K562 (cell line): ENCODE data around the gene DPH6. TPM values are rescaled to one million over a fixed set of nuclear protein-coding genes. Genes with fewer than 3 reads are reported as not detected.

Experiments
- ATAC-seq: fragments of 200-7000 bp; cut with Tn5 transposase; 3 replicates; pipeline ENCODE4 v1.9.1; 2020; ENCODE audit warnings: moderate library complexity
- BruUV-seq: library from RNA; stranded (reverse); fragments of 400-500 nt; replicated peaks from 2 replicates; lab custom pipeline; 2021; lab: Mats Ljungman, UMichigan
- CTCF ChIA-PET: fragments of 300-600 bp; formaldehyde crosslinking; extraction: SDS; loops from one replicate; lab custom pipeline; 2021; ENCODE audit warnings: low intra/inter-chr PET ratio; lab: Yijun Ruan, JAX
- POLR2A ChIA-PET: fragments of 300-600, 350-650 bp; sonication (Branson Sonifier 250); formaldehyde crosslinking; extraction: SDS; loops from one replicate; lab custom pipeline; 2021; ENCODE audit warnings: antibody characterized with exemption, inconsistent platforms; lab: Yijun Ruan, JAX
- DNase-seq, 4 experiments: peaks; one replicate each; pipeline versions ENCODE4 v3.0.0 to v3.0.0-alpha.2; 2011 to 2018; ENCODE audit warnings: low spot score in 3 of 4, mixed read lengths in 3 of 4; ENCODE audit errors: extremely low read depth in 1 of 4
- FAIRE-seq: peaks from 2 replicates; lab custom pipeline; 2011; peaks lifted over from hg19 to GRCh38; lab: Jason Lieb, UNC
- H2AFZ ChIP-seq: 2 replicates; pipeline ENCODE4 v1.6.0; 2011; ENCODE audit warnings: low read depth, low read length, control low read depth, inconsistent platforms
- H3K27ac ChIP-seq: fragments of 200-600 bp; 3 replicates; pipeline ENCODE4 v1.8.0; 2011; ENCODE audit warnings: low read depth, mild to moderate bottlenecking, control low read depth, inconsistent platforms, low read length, moderate library complexity, mixed read lengths; ENCODE audit errors: extremely low read depth
- H3K27me3 ChIP-seq, 2 experiments: fragments of 300-600 bp in 1 of 2; 2 replicates in 1 of 2; 3 replicates in 1 of 2; pipeline versions ENCODE4 v1.6.0 to v1.8.0; 2011; ENCODE audit warnings: inconsistent platforms in 2 of 2, low read length in 2 of 2, mild to moderate bottlenecking in 1 of 2, mixed read lengths in 1 of 2, moderate library complexity in 1 of 2; ENCODE audit not compliant: control insufficient read depth in 2 of 2, insufficient read depth in 2 of 2
- H3K36me3 ChIP-seq: fragments of 300-600 bp; 3 replicates; pipeline ENCODE4 v1.8.0; 2011; ENCODE audit warnings: mild to moderate bottlenecking, low read length, inconsistent platforms; ENCODE audit not compliant: control insufficient read depth, insufficient read depth
- H3K4me1 ChIP-seq, 2 experiments: fragments of 200-600 bp in 1 of 2; replicated peaks in 1 of 2; 2 replicates in 1 of 2; 3 replicates in 1 of 2; pipeline versions ENCODE4 v1.5.1 to v1.8.0; 2011; ENCODE audit warnings: inconsistent platforms in 2 of 2, low read length in 2 of 2, mild to moderate bottlenecking in 1 of 2, mixed read lengths in 1 of 2, moderate library complexity in 1 of 2; ENCODE audit not compliant: control insufficient read depth in 2 of 2, insufficient read depth in 2 of 2
- H3K4me2 ChIP-seq: 2 replicates; pipeline ENCODE4 v1.6.1; 2011; ENCODE audit warnings: low read length, control low read depth, inconsistent platforms, mixed read lengths; ENCODE audit not compliant: insufficient read depth
- H3K4me3 ChIP-seq: fragments of 200-600 bp; sonication (generic), shearing (Covaris generic); 2 replicates; pipeline ENCODE4 v1.5.1; 2016; ENCODE audit warnings: control low read depth, inconsistent platforms
- H3K79me2 ChIP-seq: fragments of 200-600 bp; 3 replicates; pipeline ENCODE4 v1.8.0; 2011; ENCODE audit warnings: low read length, inconsistent platforms; ENCODE audit not compliant: control insufficient read depth, insufficient read depth
- H3K9ac ChIP-seq, 2 experiments: 2 replicates each; pipeline versions ENCODE4 v1.6.0 to v1.6.1; 2011; ENCODE audit warnings: low read depth in 2 of 2, low read length in 2 of 2, control low read depth in 1 of 2, inconsistent platforms in 1 of 2, mild to moderate bottlenecking in 1 of 2, mixed read lengths in 1 of 2; ENCODE audit not compliant: insufficient read depth in 1 of 2
- H3K9me1 ChIP-seq: one replicate; pipeline ENCODE4 v1.6.0; 2011; ENCODE audit warnings: inconsistent platforms, mild to moderate bottlenecking, low read length, moderate library complexity; ENCODE audit not compliant: control insufficient read depth, insufficient read depth
- H3K9me3 ChIP-seq: replicated peaks from 2 replicates; pipeline ENCODE4 v1.5.1; 2011; ENCODE audit warnings: low read depth, low read length, inconsistent platforms; ENCODE audit not compliant: control insufficient read depth, insufficient read depth
- H4K20me1 ChIP-seq: replicated peaks from 2 replicates; pipeline ENCODE4 v1.6.1; 2011; ENCODE audit warnings: low read length, inconsistent platforms, mixed read lengths; ENCODE audit not compliant: control insufficient read depth, insufficient read depth
- ARHGAP35 ChIP-seq: fragments of 450-650 bp; IDR thresholded peaks from 2 replicates; pipeline ENCODE4 v1.6.1; 2018; ENCODE audit not compliant: partially characterized antibody
- BHLHE40 ChIP-seq: IDR thresholded peaks from 2 replicates; pipeline ENCODE4 v1.6.1; 2011; ENCODE audit warnings: low read length, improper control_type of control experiment
- EP400 ChIP-seq: fragments of 450-650 bp; IDR thresholded peaks from 2 replicates; pipeline ENCODE4 v1.6.1; 2017; ENCODE audit warnings: antibody characterized with exemption, mild to moderate bottlenecking, moderate library complexity
- GABPB2 ChIP-seq: fragments of 250-450 bp; sonication (Bioruptor Pico); conservative IDR thresholded peaks from 2 replicates; pipeline ENCODE4 v1.5.1; 2021; ENCODE audit warnings: mild to moderate bottlenecking
- HMG20A ChIP-seq: fragments of 450-650 bp; formaldehyde crosslinking; conservative IDR thresholded peaks from 2 replicates; pipeline ENCODE4 v1.4.0; 2020; ENCODE audit warnings: mild to moderate bottlenecking, mixed read lengths
- LARP7 ChIP-seq: fragments of 450-650 bp; IDR thresholded peaks from 2 replicates; pipeline ENCODE4 v1.6.1; 2016
- MCM3 ChIP-seq: fragments of 450-650 bp; IDR thresholded peaks from 2 replicates; pipeline ENCODE4 v1.6.1; 2016
- MEIS2 ChIP-seq: fragments of 450-650 bp; IDR thresholded peaks from 2 replicates; pipeline ENCODE4 v1.6.1; 2014; ENCODE audit warnings: mild to moderate bottlenecking; ENCODE audit not compliant: partially characterized antibody
- RBM14 ChIP-seq: fragments of 200-400 bp; formaldehyde crosslinking; IDR thresholded peaks from 2 replicates; pipeline ENCODE4 v1.6.1; 2018; ENCODE audit warnings: low read depth, mild to moderate bottlenecking, low read length, moderate library complexity, borderline replicate concordance; ENCODE audit not compliant: insufficient read depth
- TCFL5 ChIP-seq: fragments of 250-450 bp; sonication (Bioruptor Pico); conservative IDR thresholded peaks from 2 replicates; pipeline ENCODE4 v1.6.1; 2021; ENCODE audit warnings: mild to moderate bottlenecking, moderate library complexity, matching md5 sums
- ZNF431 ChIP-seq: sonication (generic); formaldehyde crosslinking; IDR thresholded peaks from 2 replicates; pipeline ENCODE4 v1.8.0; 2022; ENCODE audit warnings: mild to moderate bottlenecking, missing genetic modification reagents
- ZNF79 ChIP-seq: fragments of 250-450 bp; sonication (Bioruptor Pico); IDR thresholded peaks from 2 replicates; pipeline ENCODE4 v1.4.0; 2020; ENCODE audit warnings: low read depth, mild to moderate bottlenecking, moderate library complexity
- WGBS: fragments of 100-300 bp; shearing (Covaris generic); methylation state at CpG from one replicate; pipeline ENCODE4 v1.1.6; 2016; ENCODE audit warnings: low coverage, mixed read lengths; ENCODE audit not compliant: insufficient coverage; ENCODE audit errors: missing lambda C conversion rate; 5-methylcytosine and 5-hydroxymethylcytosine counted together
- in situ Hi-C: fragments of 300-500 bp; cut with MboI; formaldehyde crosslinking; loops from 4 replicates; pipeline ENCODE4 v1.15.0; 2018; ENCODE audit warnings: inconsistent platforms, mixed read lengths
- intact Hi-C: fragments of 100-400 bp; cut with micrococcal nuclease; formaldehyde crosslinking; loops from 2 replicates; pipeline ENCODE4 v1.14.2; 2022
- polyA plus RNA-seq, 8 experiments: library from polyadenylated mRNA; depleted of rRNA in 4 of 8; stranded (reverse) in 5 of 8; unstranded in 3 of 8; fragments of >200 nt; fragmentation: Nextera tagmentation in 2 of 8; fragmentation: Illumina TruSeq in 1 of 8; extraction: Ambion mirVana in 2 of 8; extraction: Trizol in 1 of 8; gene quantifications; 2 replicates each; pipeline versions ENCODE4 v1.2.1 to v1.2.3, GENCODE V29; 2011 to 2014; ENCODE audit warnings: inconsistent platforms in 1 of 8, missing spikeins in 1 of 8
- total RNA-seq, 7 experiments: library from RNA; depleted of rRNA in 6 of 7; stranded (reverse); fragments of >200 nt in 6 of 7; fragmentation: Illumina TruSeq in 2 of 7; extraction: Trizol in 2 of 7; gene quantifications; 2 replicates each; pipeline versions ENCODE4 v1.2.1 to v1.2.3, GENCODE V29; 2011 to 2021; ENCODE audit warnings: low replicate concordance in 1 of 7
- TF ChIP-seq, protein P1 (sequence below): sonication (generic); formaldehyde crosslinking; IDR thresholded peaks from 2 replicates; pipeline ENCODE4 v1.8.0; 2022; ENCODE audit warnings: mild to moderate bottlenecking, low read depth, missing genetic modification reagents

The DPH6 gene
- total and polyA plus RNA-seq, 9 of the 15 experiments (the other 6 are each of a cell fraction or from before 2014, with no cell fraction given), result 10.1 to 69.1 (median 18.8) TPM

DNA sequence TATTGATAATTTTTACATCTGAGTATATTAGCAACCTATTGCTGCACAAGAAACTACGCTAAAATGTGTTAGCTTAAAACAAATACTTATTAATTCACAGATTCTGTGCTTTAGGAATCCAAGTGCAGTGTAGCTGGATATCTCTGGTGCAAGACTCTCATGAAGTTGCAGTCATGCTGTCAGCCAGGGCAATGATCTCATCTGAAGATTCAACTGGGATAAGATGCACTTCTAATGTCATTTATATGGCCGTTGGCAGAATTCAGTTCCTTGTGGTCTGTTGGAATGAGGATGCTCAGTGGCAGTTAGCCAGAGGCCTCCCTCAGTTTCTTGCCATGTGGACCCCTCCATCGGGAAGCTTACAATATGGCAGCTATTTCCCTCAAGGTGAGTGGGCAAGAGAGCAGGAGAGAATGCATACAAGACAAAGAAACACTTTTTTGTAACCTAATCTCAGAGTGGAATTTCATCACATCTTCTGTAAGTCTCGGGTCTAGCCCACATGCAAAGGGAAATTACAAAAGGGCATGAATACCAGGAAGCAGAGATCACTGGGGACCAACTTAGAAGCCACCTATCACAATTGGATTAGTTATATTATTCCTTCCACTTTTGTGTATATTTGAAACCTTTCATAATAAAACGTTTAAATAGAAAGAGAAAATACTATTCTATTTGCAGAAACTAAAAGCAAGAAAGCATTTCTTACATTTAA is 61.6 kb downstream of the DPH6 start:
- TF ChIP-seq LARP7, result no peak
- no peak for TF ChIP-seq MEIS2
- no peak for TF ChIP-seq TCFL5 (CRISPR knock-in tag)
- no peak for TF ChIP-seq RBM14
- TF ChIP-seq EP400, result no peak
- no peak for TF ChIP-seq ARHGAP35
- TF ChIP-seq ZNF431 (CRISPR knock-in tag), result no peak
- TF ChIP-seq HMG20A (CRISPR knock-in tag), result no peak
- no peak for TF ChIP-seq ZNF79 (CRISPR knock-in tag)
- TF ChIP-seq GABPB2 (CRISPR knock-in tag), result no peak
- TF ChIP-seq BHLHE40, result no peak
- no peak for TF ChIP-seq MCM3
- TF ChIP-seq, protein P1, sequence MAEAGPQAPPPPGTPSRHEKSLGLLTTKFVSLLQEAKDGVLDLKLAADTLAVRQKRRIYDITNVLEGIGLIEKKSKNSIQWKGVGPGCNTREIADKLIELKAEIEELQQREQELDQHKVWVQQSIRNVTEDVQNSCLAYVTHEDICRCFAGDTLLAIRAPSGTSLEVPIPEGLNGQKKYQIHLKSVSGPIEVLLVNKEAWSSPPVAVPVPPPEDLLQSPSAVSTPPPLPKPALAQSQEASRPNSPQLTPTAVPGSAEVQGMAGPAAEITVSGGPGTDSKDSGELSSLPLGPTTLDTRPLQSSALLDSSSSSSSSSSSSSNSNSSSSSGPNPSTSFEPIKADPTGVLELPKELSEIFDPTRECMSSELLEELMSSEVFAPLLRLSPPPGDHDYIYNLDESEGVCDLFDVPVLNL, result no peak
- ChIA-PET CTCF (no interaction called here), POLR2A (no interaction called here)
- Histone ChIP-seq H3K27me3 (no peaks in the 10 kb centered on the region), H3K4me2 (no peak overlapping the region), H3K79me2 (no peaks in the 10 kb centered on the region), H3K27ac (no peak overlapping the region), H3K4me1 (no peaks in the 10 kb centered on the region; a peak in 1 of 5 replicates), H3K9me3 (peaks cover 4% of the 10 kb centered on the region), H2AFZ (no peak overlapping the region), H4K20me1 (no peaks in the 10 kb centered on the region), H3K9me1 (no peaks in the 10 kb centered on the region), H3K4me3 (no peak overlapping the region), H3K9ac (no peak overlapping the region), H3K36me3 (no peaks in the 10 kb centered on the region)
- no peak for ATAC-seq
- no peak for FAIRE-seq
- WGBS, result 26% methylated on average over 5 of the region's 5 CpGs
- BruUV-seq, result no TSS peak
- in situ Hi-C loops, result no loop called here
- no peak for DNase-seq
- intact Hi-C loops, result no loop called here
